PC-3 (cell line): ENCODE results near the gene MAS1. TPM values are rescaled to one million over a fixed set of nuclear protein-coding genes. Genes with fewer than 3 reads are reported as not detected.
"Not testable (repeated sequence)": the region's sequence is repeated elsewhere in the genome, so short reads cannot be mapped to it uniquely, and the experiment has no call there.

Source experiments
- ATAC-seq: fragments of 200-7000 bp; cut with Tn5 transposase; 2 replicates; pipeline ENCODE4 v1.9.1; 2020; ENCODE audit warnings: mild to moderate bottlenecking, moderate library complexity
- BruUV-seq: library from RNA; stranded (reverse); fragments of 400-500 nt; replicated peaks from 2 replicates; lab custom pipeline; 2021; lab: Mats Ljungman, UMichigan
- CTCF ChIA-PET: fragments of 300-600 bp; sonication (Branson Sonifier 250); formaldehyde crosslinking; loops from one replicate; lab custom pipeline; 2022; ENCODE audit warnings: antibody characterized with exemption; lab: Charles Lee
- POLR2A ChIA-PET: fragments of 300-600 bp; sonication (Branson Sonifier 250); formaldehyde crosslinking; loops from one replicate; lab custom pipeline; 2022; ENCODE audit warnings: antibody characterized with exemption; ENCODE audit not compliant: unreplicated experiment; lab: Charles Lee
- DNase-seq: peaks from one replicate; pipeline ENCODE4 v3.0.0-alpha.2; 2015
- H2AFZ ChIP-seq: fragments of 300-600 bp; sonication (generic); 2 replicates; pipeline ENCODE4 v1.6.0; 2016; ENCODE audit warnings: antibody characterized with exemption, low read length
- H3F3A ChIP-seq: fragments of 300-600 bp; sonication (generic); one replicate; pipeline ENCODE4 v1.6.0; 2017; ENCODE audit warnings: antibody characterized with exemption, low read length, control low read depth, mild to moderate bottlenecking; ENCODE audit not compliant: unreplicated experiment
- H3K27ac ChIP-seq: fragments of 300-600 bp; sonication (generic); 2 replicates; pipeline ENCODE4 v1.5.1; 2016; ENCODE audit warnings: mild to moderate bottlenecking, low read length
- H3K27me3 ChIP-seq: fragments of 300-600 bp; sonication (generic); 2 replicates; pipeline ENCODE4 v1.6.1; 2016; ENCODE audit warnings: low read length, mixed read lengths
- H3K36me3 ChIP-seq: fragments of 300-600 bp; sonication (generic); 2 replicates; pipeline ENCODE4 v1.6.1; 2016; ENCODE audit warnings: low read depth, mixed run types, low read length, mixed read lengths
- H3K4me1 ChIP-seq: fragments of 300-600 bp; sonication (generic); 2 replicates; pipeline ENCODE4 v1.5.1; 2016; ENCODE audit warnings: low read length; ENCODE audit not compliant: insufficient read depth
- H3K4me2 ChIP-seq: fragments of 300-600 bp; sonication (generic); 2 replicates; pipeline ENCODE4 v1.6.0; 2016; ENCODE audit warnings: low read length
- H3K4me3 ChIP-seq: fragments of 300-600 bp; sonication (generic); 2 replicates; pipeline ENCODE4 v1.5.1; 2016; ENCODE audit warnings: mild to moderate bottlenecking, low read length, mixed read lengths
- H3K79me2 ChIP-seq: fragments of 300-600 bp; sonication (generic); 2 replicates; pipeline ENCODE4 v1.6.1; 2017; ENCODE audit warnings: low read length, mixed read lengths
- H3K9ac ChIP-seq: fragments of 300-600 bp; sonication (generic); 2 replicates; pipeline ENCODE4 v1.6.0; 2016; ENCODE audit warnings: mild to moderate bottlenecking, low read length
- H3K9me2 ChIP-seq: fragments of 300-600 bp; sonication (generic); replicated peaks from 2 replicates; pipeline ENCODE4 v1.6.1; 2016; ENCODE audit warnings: mixed run types, low read length, mixed read lengths
- H3K9me3 ChIP-seq: fragments of 300-600 bp; sonication (generic); 2 replicates; pipeline ENCODE4 v1.6.1; 2016; ENCODE audit warnings: low read length, mixed read lengths
- H4K20me1 ChIP-seq: fragments of 300-600 bp; sonication (generic); 2 replicates; pipeline ENCODE4 v1.6.1; 2016; ENCODE audit warnings: low read length, mixed read lengths
- EZH2 ChIP-seq: fragments of 300-600 bp; sonication (generic); IDR thresholded peaks from one replicate; pipeline ENCODE4 v1.6.1; 2017; ENCODE audit warnings: antibody characterized with exemption, mild to moderate bottlenecking, low read length; ENCODE audit not compliant: unreplicated experiment
- EZH2phosphoT487 ChIP-seq: fragments of 300-600 bp; sonication (generic); IDR thresholded peaks from 2 replicates; pipeline ENCODE4 v1.6.1; 2018; ENCODE audit warnings: mild to moderate bottlenecking, antibody characterized with exemption, low read length, borderline replicate concordance
- intact Hi-C: fragments of 100-400 bp; cut with micrococcal nuclease; formaldehyde crosslinking; loops from 2 replicates; pipeline ENCODE4 v1.9.0; 2023
- total RNA-seq: library from RNA; depleted of rRNA; stranded (reverse); fragments of >200 nt; gene quantifications from 2 replicates; pipeline ENCODE4 v1.2.3, GENCODE V29; 2014
- TF ChIP-seq, protein P1 (sequence below): fragments of 300-600 bp; sonication (generic); conservative IDR thresholded peaks from 2 replicates; pipeline ENCODE4 v1.5.1; 2017; ENCODE audit warnings: antibody characterized with exemption, low read depth, mild to moderate bottlenecking, low read length

Gene MAS1
- total RNA-seq, 1 experiment from 2014 or later = not detected

GRCh38 chr6:159844737-159845645 lies 45.8 kb upstream of the MAS1 start:
- ATAC-seq (no peak), DNase-seq (no peak)
- Histone ChIP-seq H4K20me1 (no peaks in the 10 kb centered on the region), H3K79me2 (no peaks in the 10 kb centered on the region), H3K9me3 (no peaks in the 10 kb centered on the region), H3K9me2 (no peaks in the 10 kb centered on the region), H3F3A (no peaks in the 10 kb centered on the region), H3K4me3 (no peak overlapping the region), H3K27ac (no peak overlapping the region), H3K4me2 (no peak overlapping the region), H2AFZ (no peak overlapping the region), H3K9ac (no peak overlapping the region), H3K36me3 (no peaks in the 10 kb centered on the region), H3K4me1 (no peaks in the 10 kb centered on the region), H3K27me3 (no peaks in the 10 kb centered on the region)
- TF ChIP-seq EZH2 = no peak
- TF ChIP-seq, protein P1, sequence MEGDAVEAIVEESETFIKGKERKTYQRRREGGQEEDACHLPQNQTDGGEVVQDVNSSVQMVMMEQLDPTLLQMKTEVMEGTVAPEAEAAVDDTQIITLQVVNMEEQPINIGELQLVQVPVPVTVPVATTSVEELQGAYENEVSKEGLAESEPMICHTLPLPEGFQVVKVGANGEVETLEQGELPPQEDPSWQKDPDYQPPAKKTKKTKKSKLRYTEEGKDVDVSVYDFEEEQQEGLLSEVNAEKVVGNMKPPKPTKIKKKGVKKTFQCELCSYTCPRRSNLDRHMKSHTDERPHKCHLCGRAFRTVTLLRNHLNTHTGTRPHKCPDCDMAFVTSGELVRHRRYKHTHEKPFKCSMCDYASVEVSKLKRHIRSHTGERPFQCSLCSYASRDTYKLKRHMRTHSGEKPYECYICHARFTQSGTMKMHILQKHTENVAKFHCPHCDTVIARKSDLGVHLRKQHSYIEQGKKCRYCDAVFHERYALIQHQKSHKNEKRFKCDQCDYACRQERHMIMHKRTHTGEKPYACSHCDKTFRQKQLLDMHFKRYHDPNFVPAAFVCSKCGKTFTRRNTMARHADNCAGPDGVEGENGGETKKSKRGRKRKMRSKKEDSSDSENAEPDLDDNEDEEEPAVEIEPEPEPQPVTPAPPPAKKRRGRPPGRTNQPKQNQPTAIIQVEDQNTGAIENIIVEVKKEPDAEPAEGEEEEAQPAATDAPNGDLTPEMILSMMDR = no peak
- TF ChIP-seq EZH2phosphoT487 = no peak
- ChIA-PET CTCF (no interaction called here), POLR2A (no interaction called here)
- intact Hi-C loops = no loop called here
- BruUV-seq = no TSS peak

DNA sequence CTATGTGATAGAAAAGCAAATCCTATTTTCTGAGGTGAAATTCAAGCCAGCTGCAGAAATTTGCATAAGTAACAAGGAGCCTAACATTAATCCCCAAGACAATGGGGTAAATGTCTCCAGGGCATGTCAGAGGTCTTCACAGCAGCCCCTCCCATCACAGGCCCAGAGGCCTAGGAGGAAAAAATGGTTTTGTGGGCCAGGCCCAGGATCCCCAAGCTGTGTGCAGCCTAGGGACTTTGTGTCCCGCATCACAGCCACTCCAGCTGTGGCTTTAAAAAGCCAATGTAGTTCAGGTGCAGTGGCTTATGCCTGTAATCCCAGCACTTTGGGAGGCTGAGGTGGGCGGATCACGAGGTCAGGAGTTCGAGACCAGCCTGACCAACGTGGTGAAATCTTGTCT lies 42.2 kb upstream of the MAS1 start:
- POLR2A ChIA-PET, H4K20me1 ChIP-seq, H3K36me3 ChIP-seq, H2AFZ ChIP-seq, intact Hi-C loops, H3K27ac ChIP-seq, H3K9me2 ChIP-seq, H3K9ac ChIP-seq, H3K27me3 ChIP-seq, ATAC-seq, H3K9me3 ChIP-seq, DNase-seq, H3K4me2 ChIP-seq, H3F3A ChIP-seq, BruUV-seq, CTCF ChIA-PET, H3K79me2 ChIP-seq, H3K4me3 ChIP-seq, H3K4me1 ChIP-seq: not testable (repeated sequence)

DNA sequence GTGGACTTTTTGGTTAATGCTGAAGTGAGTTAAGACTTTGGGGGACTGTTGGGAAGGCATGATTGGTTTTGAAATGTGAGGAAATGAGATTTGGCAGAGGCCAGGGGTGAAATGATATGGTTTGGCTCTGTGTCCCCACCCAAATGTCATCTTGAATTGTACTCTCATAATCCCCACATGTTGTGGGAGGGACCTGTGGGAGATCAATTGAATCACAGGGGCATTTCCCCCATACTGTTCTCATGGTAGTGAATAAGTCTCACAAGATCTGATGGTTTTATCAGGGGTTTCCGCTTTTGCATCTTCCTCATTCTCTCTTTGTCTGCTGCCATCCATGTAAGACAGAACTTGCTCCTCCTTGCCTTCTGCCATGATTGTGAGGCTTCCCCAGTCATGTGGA lies 40.9 kb upstream of the MAS1 start:
- H3K9ac ChIP-seq, H3K4me3 ChIP-seq, intact Hi-C loops, DNase-seq, CTCF ChIA-PET, H3K79me2 ChIP-seq, H3K27me3 ChIP-seq, H3K36me3 ChIP-seq, H3K9me3 ChIP-seq, H3K4me2 ChIP-seq, BruUV-seq, H3K27ac ChIP-seq, POLR2A ChIA-PET, H3K9me2 ChIP-seq, H3K4me1 ChIP-seq, ATAC-seq, H4K20me1 ChIP-seq, H3F3A ChIP-seq, H2AFZ ChIP-seq: not testable (repeated sequence)
